GM23338 (cell line): Measurements from ENCODE around the gene APC2. TPM values are rescaled to one million over a fixed set of nuclear protein-coding genes. Genes with fewer than 3 reads are reported as not detected.

Experiments used
- ATAC-seq: fragments of 200-7000 bp; cut with Tn5 transposase; 3 replicates; pipeline ENCODE4 v1.9.1; 2020
- DNase-seq: peaks from one replicate; pipeline ENCODE4 v3.0.0-alpha.2; 2015; ENCODE audit warnings: low spot score
- H2AFZ ChIP-seq: fragments of 200-600 bp; sonication (generic); 2 replicates; pipeline ENCODE4 v1.8.0; 2016; ENCODE audit warnings: antibody characterized with exemption, mild to moderate bottlenecking, moderate library complexity
- H3F3A ChIP-seq: fragments of 200-600 bp; sonication (generic); replicated peaks from 2 replicates; pipeline ENCODE4 v1.8.0; 2017; ENCODE audit warnings: antibody characterized with exemption, mixed run types, low read depth
- H3K27ac ChIP-seq: fragments of 200-600 bp; sonication (generic); 2 replicates; pipeline ENCODE4 v1.6.1; 2016; ENCODE audit warnings: low read depth
- H3K27me3 ChIP-seq: fragments of 200-600 bp; sonication (generic); 2 replicates; pipeline ENCODE4 v1.8.0; 2016; ENCODE audit warnings: mild to moderate bottlenecking, mixed run types, moderate library complexity; ENCODE audit not compliant: insufficient read depth
- H3K36me3 ChIP-seq: fragments of 200-600 bp; sonication (generic); 2 replicates; pipeline ENCODE4 v1.8.0; 2016; ENCODE audit warnings: mild to moderate bottlenecking; ENCODE audit not compliant: insufficient read depth
- H3K4me1 ChIP-seq: fragments of 200-600 bp; sonication (generic); 2 replicates; pipeline ENCODE4 v1.8.0; 2016; ENCODE audit warnings: mild to moderate bottlenecking, moderate library complexity; ENCODE audit not compliant: insufficient read depth
- H3K4me2 ChIP-seq: fragments of 200-600 bp; sonication (generic); 2 replicates; pipeline ENCODE4 v1.7.1; 2017; ENCODE audit warnings: mixed run types
- H3K4me3 ChIP-seq: fragments of 200-600 bp; sonication (generic); 2 replicates; pipeline ENCODE4 v1.6.1; 2016; ENCODE audit warnings: mixed run types
- H3K79me2 ChIP-seq: fragments of 200-600 bp; sonication (generic); replicated peaks from 2 replicates; pipeline ENCODE4 v1.8.0; 2017; ENCODE audit warnings: mild to moderate bottlenecking; ENCODE audit not compliant: insufficient read depth
- H3K9me2 ChIP-seq: fragments of 200-600 bp; sonication (generic); 2 replicates; pipeline ENCODE4 v1.8.0; 2017; ENCODE audit not compliant: insufficient read depth
- H4K20me1 ChIP-seq: fragments of 200-600 bp; sonication (generic); replicated peaks from 2 replicates; pipeline ENCODE4 v1.8.0; 2017; ENCODE audit warnings: mild to moderate bottlenecking; ENCODE audit not compliant: insufficient read depth
- H3K27ac Mint-ChIP-seq: 2 replicates; pipeline ENCODE4 v1.8.0; 2020; ENCODE audit warnings: inconsistent platforms, mild to moderate bottlenecking, moderate library complexity, mixed read lengths
- H3K27me3 Mint-ChIP-seq: 3 replicates; pipeline ENCODE4 v1.8.0; 2022; ENCODE audit warnings: low read depth, mild to moderate bottlenecking, moderate library complexity, mixed read lengths, inconsistent platforms; ENCODE audit not compliant: insufficient read depth, poor library complexity
- H3K36me3 Mint-ChIP-seq: 3 replicates; pipeline ENCODE4 v1.8.0; 2021; ENCODE audit warnings: low read depth, mild to moderate bottlenecking, inconsistent platforms, moderate library complexity, mixed read lengths
- H3K4me1 Mint-ChIP-seq: 3 replicates; pipeline ENCODE4 v1.8.0; 2020; ENCODE audit warnings: mild to moderate bottlenecking, inconsistent platforms, mixed read lengths
- H3K4me3 Mint-ChIP-seq: 3 replicates; pipeline ENCODE4 v1.8.0; 2021; ENCODE audit warnings: moderate library complexity, mild to moderate bottlenecking, inconsistent platforms, mixed read lengths
- H3K9me3 Mint-ChIP-seq: 3 replicates; pipeline ENCODE4 v1.8.0; 2020; ENCODE audit warnings: moderate library complexity, mild to moderate bottlenecking, inconsistent platforms, mixed read lengths
- CREB1 ChIP-seq: fragments of 250-450 bp; sonication (Bioruptor Pico); IDR thresholded peaks from 2 replicates; pipeline ENCODE4 v1.5.0; 2020; ENCODE audit warnings: low read depth, mild to moderate bottlenecking, moderate library complexity
- CTCF ChIP-seq, 2 experiments: fragments of 200-600 bp in 1 of 2; sonication (generic) in 1 of 2; conservative IDR thresholded peaks; 2 replicates each; pipeline versions ENCODE4 v1.5.1 to v1.6.1; 2016 to 2017; ENCODE audit warnings: antibody characterized with exemption in 2 of 2, low read depth in 2 of 2, mild to moderate bottlenecking in 2 of 2, moderate library complexity in 1 of 2
- EZH2 ChIP-seq: fragments of 200-600 bp; sonication (generic); IDR thresholded peaks from one replicate; pipeline ENCODE4 v1.8.0; 2017; ENCODE audit warnings: antibody characterized with exemption, mild to moderate bottlenecking, low read depth; ENCODE audit not compliant: unreplicated experiment
- EZH2phosphoT487 ChIP-seq: fragments of 200-600 bp; sonication (generic); IDR thresholded peaks from one replicate; pipeline ENCODE4 v1.8.1; 2018; ENCODE audit warnings: antibody characterized with exemption; ENCODE audit not compliant: unreplicated experiment
- JUNB ChIP-seq: IDR thresholded peaks from one replicate; pipeline ENCODE4 v1.6.1; 2016; ENCODE audit warnings: antibody characterized with exemption; ENCODE audit not compliant: unreplicated experiment
- NANOG ChIP-seq: IDR thresholded peaks from 2 replicates; pipeline ENCODE4 v1.6.1; 2016; ENCODE audit warnings: antibody characterized with exemption, borderline replicate concordance
- POLR2AphosphoS5 ChIP-seq: IDR thresholded peaks from 2 replicates; pipeline ENCODE4 v1.6.1; 2016; ENCODE audit warnings: antibody characterized with exemption, low read depth
- REST ChIP-seq: IDR thresholded peaks from one replicate; pipeline ENCODE4 v1.6.1; 2018; ENCODE audit warnings: antibody characterized with exemption; ENCODE audit not compliant: unreplicated experiment
- STAT1 ChIP-seq: IDR thresholded peaks from one replicate; pipeline ENCODE4 v1.6.1; 2016; ENCODE audit warnings: antibody characterized with exemption; ENCODE audit not compliant: unreplicated experiment
- ZNF114 ChIP-seq: fragments of 250-450 bp; sonication (Bioruptor Pico); IDR thresholded peaks from 2 replicates; pipeline ENCODE4 v1.5.0; 2020; ENCODE audit warnings: mild to moderate bottlenecking, moderate library complexity
- ZNF462 ChIP-seq: fragments of 250-450 bp; sonication (Bioruptor Pico); IDR thresholded peaks from 2 replicates; pipeline ENCODE4 v1.5.0; 2020; ENCODE audit warnings: mild to moderate bottlenecking, moderate library complexity
- polyA plus RNA-seq: library from polyadenylated mRNA; unstranded; fragments of >200 nt; fragmentation: Nextera tagmentation; extraction: Ambion mirVana; gene quantifications from 2 replicates; pipeline ENCODE4 v1.2.1, GENCODE V29; 2016
- total RNA-seq: library from RNA; depleted of rRNA; stranded (reverse); fragments of >200 nt; shearing (Covaris generic); gene quantifications from 2 replicates; pipeline ENCODE4 v1.2.3, GENCODE V29; 2014

APC2 gene
- total and polyA plus RNA-seq, 2 experiments from 2014 or later = 1.4 to 18.3 TPM

GRCh38 chr19:1438933-1439354, 11.0 kb upstream of the APC2 start:
- H3K4me1 ChIP-seq = peaks cover 10% of the 10 kb centered on the region; the same call in 1 of the 2 replicates
- H3K4me2 ChIP-seq = peak overlapping the region; percentile 98
- peak overlapping the region; percentile 95 for H3K27ac Mint-ChIP-seq
- H3K79me2 ChIP-seq = peaks cover 24% of the 10 kb centered on the region
- H4K20me1 ChIP-seq = peaks cover 38% of the 10 kb centered on the region
- peak overlapping the region; percentile 80; the same call in 1 of the 2 replicates for H3K27ac ChIP-seq
- ATAC-seq = peak; percentile 11
- TF ChIP-seq ZNF114 (CRISPR knock-in tag) = no peak
- TF ChIP-seq STAT1 = no peak
- TF ChIP-seq EZH2phosphoT487 = no peak
- no peak for TF ChIP-seq POLR2AphosphoS5
- no peak for TF ChIP-seq EZH2
- no peak for TF ChIP-seq NANOG
- no peak for TF ChIP-seq CREB1
- no peak for TF ChIP-seq CTCF (conservative IDR thresholded peaks at IDR 0.05; ENCODE audit: low read depth in 2 of 2)
- TF ChIP-seq ZNF462 (CRISPR knock-in tag) = no peak
- TF ChIP-seq REST = no peak
- TF ChIP-seq JUNB = no peak
- peaks cover 24% of the 10 kb centered on the region for H3K36me3 ChIP-seq
- H3K36me3 Mint-ChIP-seq = peaks cover 55% of the 10 kb centered on the region
- no peak overlapping the region for H2AFZ ChIP-seq
- H3K27me3 ChIP-seq = no peaks in the 10 kb centered on the region
- H3K9me3 Mint-ChIP-seq = no peaks in the 10 kb centered on the region; the same call in 2 of the 3 replicates
- no peak for DNase-seq
- H3F3A ChIP-seq = peaks cover 78% of the 10 kb centered on the region
- peaks cover 36% of the 10 kb centered on the region for H3K27me3 Mint-ChIP-seq
- H3K4me1 Mint-ChIP-seq = peaks cover 20% of the 10 kb centered on the region
- H3K4me3 Mint-ChIP-seq = peak overlapping the region; percentile 97
- H3K4me3 ChIP-seq = peak overlapping the region; percentile 97
- H3K9me2 ChIP-seq = no peaks in the 10 kb centered on the region
